Astrocyte (in vitro differentiated cells and primary cell): ENCODE results near the gene CMIP. TPM values are rescaled to one million over a fixed set of nuclear protein-coding genes. Genes with fewer than 3 reads are reported as not detected.

ENCODE experiments used
- DNase-seq: peaks from one replicate; pipeline ENCODE4 v3.0.0-alpha.2; 2010; ENCODE audit warnings: low read depth
- FAIRE-seq: peaks from 2 replicates; lab custom pipeline; 2011; peaks lifted over from hg19 to GRCh38; lab: Jason Lieb, UNC
- H2AFZ ChIP-seq: 2 replicates; pipeline ENCODE4 v1.6.0; 2012; ENCODE audit warnings: low read depth, low read length, inconsistent platforms
- H3K27ac ChIP-seq: 2 replicates; pipeline ENCODE4 v1.5.1; 2011; ENCODE audit warnings: low read depth, low read length, inconsistent platforms
- H3K27me3 ChIP-seq: 2 replicates; pipeline ENCODE4 v1.6.0; 2011; ENCODE audit warnings: low read length, inconsistent platforms; ENCODE audit not compliant: insufficient read depth
- H3K36me3 ChIP-seq: 2 replicates; pipeline ENCODE4 v1.5.1; 2011; ENCODE audit warnings: low read length, inconsistent platforms; ENCODE audit not compliant: insufficient read depth
- H3K4me1 ChIP-seq: 2 replicates; pipeline ENCODE4 v1.5.1; 2011; ENCODE audit warnings: low read length, inconsistent platforms; ENCODE audit not compliant: insufficient read depth
- H3K4me2 ChIP-seq: 2 replicates; pipeline ENCODE4 v1.6.0; 2012; ENCODE audit warnings: low read length, inconsistent platforms
- H3K4me3 ChIP-seq: 2 replicates; pipeline ENCODE4 v1.5.1; 2011; ENCODE audit warnings: low read depth, mild to moderate bottlenecking, low read length, inconsistent platforms; ENCODE audit not compliant: insufficient read depth
- H3K79me2 ChIP-seq: 2 replicates; pipeline ENCODE4 v1.6.0; 2012; ENCODE audit warnings: mild to moderate bottlenecking, low read length, inconsistent platforms; ENCODE audit not compliant: insufficient read depth
- H3K9ac ChIP-seq: 2 replicates; pipeline ENCODE4 v1.6.0; 2012; ENCODE audit warnings: mild to moderate bottlenecking, low read length, inconsistent platforms
- H3K9me3 ChIP-seq: 2 replicates; pipeline ENCODE4 v1.5.1; 2012; ENCODE audit warnings: low read depth, mild to moderate bottlenecking, low read length, inconsistent platforms; ENCODE audit not compliant: insufficient read depth
- H4K20me1 ChIP-seq: 2 replicates; pipeline ENCODE4 v1.6.0; 2012; ENCODE audit warnings: low read length, inconsistent platforms; ENCODE audit not compliant: insufficient read depth
- H3K27ac Mint-ChIP-seq: one replicate; pipeline ENCODE4 v1.8.0; 2021; ENCODE audit warnings: mild to moderate bottlenecking, mixed read lengths; ENCODE audit not compliant: unreplicated experiment
- H3K27me3 Mint-ChIP-seq: one replicate; pipeline ENCODE4 v1.8.0; 2021; ENCODE audit warnings: low read depth, mixed read lengths; ENCODE audit not compliant: unreplicated experiment
- H3K36me3 Mint-ChIP-seq: one replicate; pipeline ENCODE4 v1.8.0; 2021; ENCODE audit warnings: low read depth, mixed read lengths; ENCODE audit not compliant: unreplicated experiment
- H3K4me1 Mint-ChIP-seq: one replicate; pipeline ENCODE4 v1.8.0; 2021; ENCODE audit warnings: low read depth, mixed read lengths; ENCODE audit not compliant: unreplicated experiment
- H3K4me3 Mint-ChIP-seq: one replicate; pipeline ENCODE4 v1.8.0; 2021; ENCODE audit warnings: mild to moderate bottlenecking, moderate library complexity, mixed read lengths; ENCODE audit not compliant: unreplicated experiment
- H3K9me3 Mint-ChIP-seq: one replicate; pipeline ENCODE4 v1.8.0; 2021; ENCODE audit warnings: mild to moderate bottlenecking, mixed read lengths; ENCODE audit not compliant: unreplicated experiment
- EZH2 ChIP-seq: IDR thresholded peaks from 2 replicates; pipeline ENCODE4 v1.6.1; 2012; ENCODE audit warnings: mild to moderate bottlenecking, low read length, inconsistent platforms; ENCODE audit not compliant: insufficient read depth
- total RNA-seq: library from RNA; stranded (reverse); gene quantifications from 2 replicates; pipeline ENCODE4 v1.2.1, GENCODE V29; 2021
- TF ChIP-seq, protein P1 (sequence below): IDR thresholded peaks from 2 replicates; pipeline ENCODE4 v1.5.1; 2011; ENCODE audit warnings: low read depth, mild to moderate bottlenecking, inconsistent platforms, low read length, moderate library complexity; ENCODE audit not compliant: insufficient read depth

The CMIP gene
- total RNA-seq, 1 donor from 2014 or later, result 71.5 TPM

DNA sequence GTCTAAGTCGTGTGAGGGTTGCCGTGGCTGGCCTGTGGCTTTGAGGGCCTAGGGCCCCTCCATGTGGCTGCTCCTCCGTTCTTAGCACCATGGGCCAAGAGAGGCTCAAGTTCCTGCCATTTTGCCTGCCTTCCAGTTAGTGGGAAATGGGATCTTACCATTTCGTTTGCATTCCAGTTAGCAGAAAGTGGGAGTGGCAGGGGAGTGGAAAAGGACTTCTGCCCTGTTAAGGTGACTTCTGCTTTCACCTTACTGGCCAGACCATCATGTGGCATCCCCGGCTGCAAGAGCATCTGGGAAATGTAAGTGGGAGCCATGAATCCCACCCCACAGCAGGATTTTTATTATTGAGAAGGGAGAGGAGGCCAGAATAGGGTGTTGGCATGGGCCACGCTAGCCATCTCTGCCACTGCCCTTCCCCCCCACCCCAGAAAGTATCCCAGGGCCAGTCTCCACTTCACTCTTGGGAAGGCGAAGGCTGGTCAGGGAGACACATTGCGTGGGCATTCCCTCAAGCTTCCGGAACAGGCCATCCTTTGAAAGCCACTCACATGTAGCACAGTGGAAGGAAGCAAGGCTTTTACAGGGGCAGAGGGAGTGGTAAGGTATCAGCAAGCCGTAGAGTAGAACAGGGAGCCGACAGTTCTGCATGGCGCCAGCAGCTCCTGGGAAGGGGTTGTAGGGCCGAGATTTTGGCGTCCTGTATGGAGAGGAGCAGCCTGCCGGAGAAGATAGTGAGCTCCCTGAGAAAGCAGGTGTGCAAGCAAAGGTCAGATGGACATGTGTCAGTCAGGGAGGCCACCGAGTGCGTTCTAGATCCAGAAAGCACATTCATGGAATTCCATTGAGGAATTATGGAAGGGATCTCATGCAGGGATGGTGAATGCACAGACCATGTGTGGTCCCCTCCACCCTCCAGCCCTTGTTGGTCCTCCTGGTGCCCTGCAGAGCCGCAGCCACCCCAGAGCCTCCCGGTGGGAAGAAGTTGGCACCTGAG lies 33.4 kb downstream of the CMIP start:
- Mint-ChIP-seq H3K4me1 (peaks cover 43% of the 10 kb centered on the region), H3K9me3 (no peaks in the 10 kb centered on the region), H3K27ac (no peak overlapping the region), H3K27me3 (no peaks in the 10 kb centered on the region), H3K36me3 (peaks cover 23% of the 10 kb centered on the region), H3K4me3 (no peak overlapping the region)
- H4K20me1 ChIP-seq, result peaks cover 90% of the 10 kb centered on the region
- peaks cover 84% of the 10 kb centered on the region for H3K79me2 ChIP-seq
- H3K4me1 ChIP-seq, result peaks cover 27% of the 10 kb centered on the region
- H3K4me2 ChIP-seq, result no peak overlapping the region
- no peak overlapping the region for H3K9ac ChIP-seq
- DNase-seq (no peak), FAIRE-seq (no peak)
- no peaks in the 10 kb centered on the region for H3K27me3 ChIP-seq
- H2AFZ ChIP-seq, result no peak overlapping the region
- no peaks in the 10 kb centered on the region for H3K9me3 ChIP-seq
- H3K36me3 ChIP-seq, result peaks cover 3% of the 10 kb centered on the region
- H3K27ac ChIP-seq, result no peak overlapping the region
- H3K4me3 ChIP-seq, result no peak overlapping the region
- TF ChIP-seq, protein P1, sequence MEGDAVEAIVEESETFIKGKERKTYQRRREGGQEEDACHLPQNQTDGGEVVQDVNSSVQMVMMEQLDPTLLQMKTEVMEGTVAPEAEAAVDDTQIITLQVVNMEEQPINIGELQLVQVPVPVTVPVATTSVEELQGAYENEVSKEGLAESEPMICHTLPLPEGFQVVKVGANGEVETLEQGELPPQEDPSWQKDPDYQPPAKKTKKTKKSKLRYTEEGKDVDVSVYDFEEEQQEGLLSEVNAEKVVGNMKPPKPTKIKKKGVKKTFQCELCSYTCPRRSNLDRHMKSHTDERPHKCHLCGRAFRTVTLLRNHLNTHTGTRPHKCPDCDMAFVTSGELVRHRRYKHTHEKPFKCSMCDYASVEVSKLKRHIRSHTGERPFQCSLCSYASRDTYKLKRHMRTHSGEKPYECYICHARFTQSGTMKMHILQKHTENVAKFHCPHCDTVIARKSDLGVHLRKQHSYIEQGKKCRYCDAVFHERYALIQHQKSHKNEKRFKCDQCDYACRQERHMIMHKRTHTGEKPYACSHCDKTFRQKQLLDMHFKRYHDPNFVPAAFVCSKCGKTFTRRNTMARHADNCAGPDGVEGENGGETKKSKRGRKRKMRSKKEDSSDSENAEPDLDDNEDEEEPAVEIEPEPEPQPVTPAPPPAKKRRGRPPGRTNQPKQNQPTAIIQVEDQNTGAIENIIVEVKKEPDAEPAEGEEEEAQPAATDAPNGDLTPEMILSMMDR, result no peak
- no peak for TF ChIP-seq EZH2

DNA sequence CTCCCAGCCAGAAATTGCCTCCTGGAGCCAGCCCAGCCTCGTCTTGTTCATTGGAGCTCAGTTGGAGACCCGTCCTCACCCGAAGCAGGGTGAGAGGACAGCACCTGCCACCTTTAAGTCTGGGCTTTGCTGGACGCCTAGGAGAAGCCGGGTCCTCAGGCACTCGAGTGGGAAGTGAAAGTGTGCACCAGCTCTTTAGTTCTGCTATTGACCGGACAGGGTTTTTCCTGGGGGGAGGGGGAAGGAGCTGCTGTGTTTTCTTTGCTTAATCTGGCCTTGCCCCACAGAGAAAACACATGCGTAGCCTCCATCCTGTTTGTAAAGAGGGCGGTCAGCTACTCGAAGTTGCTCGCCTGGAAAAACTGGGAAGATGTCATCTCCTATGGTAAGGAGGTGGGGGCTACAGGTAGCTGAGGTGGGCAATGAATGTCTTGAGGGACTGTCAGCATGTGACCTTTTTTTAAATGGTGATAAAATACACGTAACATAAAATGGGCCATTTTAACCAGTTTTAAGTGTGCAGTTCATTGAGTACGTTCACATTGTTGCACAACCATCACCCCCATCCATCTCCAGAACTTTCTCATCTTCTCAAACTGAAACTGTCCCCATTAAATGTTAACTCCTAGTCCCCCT lies 34.4 kb downstream of the CMIP start:
- Histone ChIP-seq H2AFZ (no peak overlapping the region), H3K79me2 (peaks cover 84% of the 10 kb centered on the region), H3K9me3 (no peaks in the 10 kb centered on the region), H3K4me1 (peaks cover 17% of the 10 kb centered on the region), H3K9ac (no peak overlapping the region), H4K20me1 (peaks cover 89% of the 10 kb centered on the region), H3K4me2 (peak overlapping the region; percentile 29), H3K27ac (no peak overlapping the region), H3K36me3 (peaks cover 3% of the 10 kb centered on the region), H3K4me3 (no peak overlapping the region), H3K27me3 (no peaks in the 10 kb centered on the region)
- H3K27me3 Mint-ChIP-seq, result no peaks in the 10 kb centered on the region
- H3K4me3 Mint-ChIP-seq, result no peak overlapping the region
- no peak overlapping the region for H3K27ac Mint-ChIP-seq
- H3K36me3 Mint-ChIP-seq, result peaks cover 22% of the 10 kb centered on the region
- peaks cover 39% of the 10 kb centered on the region for H3K4me1 Mint-ChIP-seq
- TF ChIP-seq, protein P1, result no peak
- TF ChIP-seq EZH2, result no peak
- no peaks in the 10 kb centered on the region for H3K9me3 Mint-ChIP-seq
- DNase-seq, result no peak
- FAIRE-seq, result no peak
